CD4-positive, alpha-beta memory T cell (primary cell): ENCODE measurements around the gene PRKAG2. TPM values are rescaled to one million over a fixed set of nuclear protein-coding genes. Genes with fewer than 3 reads are reported as not detected.

ENCODE experiments used
- CTCF ChIA-PET: fragments of 350-600 bp; sonication (Branson Sonifier 250); formaldehyde crosslinking; loops from one replicate; lab custom pipeline; 2021; ENCODE audit warnings: inconsistent platforms; ENCODE audit not compliant: partially characterized antibody; lab: Charles Lee
- POLR2A ChIA-PET: fragments of 350-600 bp; sonication (Branson Sonifier 250); formaldehyde crosslinking; loops from one replicate; lab custom pipeline; 2021; ENCODE audit not compliant: partially characterized antibody; lab: Charles Lee
- DNase-seq, 5 donors: peaks; one replicate each; pipeline versions ENCODE4 v3.0.0 to v3.0.0-alpha.2; 2020 to 2022; ENCODE audit warnings: mixed read lengths in 1 of 5
- H3K27ac ChIP-seq: one replicate; pipeline ENCODE4 v1.7.0; 2013; ENCODE audit warnings: low read depth, low read length
- H3K27me3 ChIP-seq: 2 replicates; pipeline ENCODE4 v1.7.0; 2013; ENCODE audit warnings: mild to moderate bottlenecking, low read length, moderate library complexity; ENCODE audit not compliant: insufficient read depth
- H3K36me3 ChIP-seq: 2 replicates; pipeline ENCODE4 v1.7.0; 2013; ENCODE audit warnings: mild to moderate bottlenecking, low read length, moderate library complexity; ENCODE audit not compliant: insufficient read depth
- H3K4me1 ChIP-seq: 2 replicates; pipeline ENCODE4 v1.7.0; 2013; ENCODE audit warnings: mild to moderate bottlenecking, low read length, moderate library complexity; ENCODE audit not compliant: insufficient read depth
- H3K4me3 ChIP-seq, 2 donors: one replicate each; pipeline ENCODE4 v1.7.0; 2013; ENCODE audit warnings: low read length in 2 of 2, mild to moderate bottlenecking in 1 of 2
- H3K9me3 ChIP-seq, 2 donors: one replicate each; pipeline ENCODE4 v1.7.0; 2013; ENCODE audit warnings: low read length in 2 of 2, control low read depth in 1 of 2; ENCODE audit not compliant: control insufficient read depth in 1 of 2
- H3K27ac Mint-ChIP-seq, 7 donors: one replicate each; pipeline ENCODE4 v1.8.0; 2020 to 2021; ENCODE audit warnings: mixed read lengths in 7 of 7, mild to moderate bottlenecking in 6 of 7, inconsistent platforms in 3 of 7, moderate library complexity in 3 of 7
- H3K27me3 Mint-ChIP-seq, 2 donors: one replicate each; pipeline ENCODE4 v1.8.0; 2020 to 2021; ENCODE audit warnings: mixed read lengths in 2 of 2
- H3K36me3 Mint-ChIP-seq, 2 donors: one replicate each; pipeline ENCODE4 v1.8.0; 2020 to 2021; ENCODE audit warnings: mixed read lengths in 2 of 2, inconsistent platforms in 1 of 2, mild to moderate bottlenecking in 1 of 2
- H3K4me1 Mint-ChIP-seq, 4 donors: one replicate each; pipeline ENCODE4 v1.8.0; 2020 to 2021; ENCODE audit warnings: mixed read lengths in 4 of 4, mild to moderate bottlenecking in 1 of 4
- H3K4me3 Mint-ChIP-seq, 8 donors: one replicate each; pipeline ENCODE4 v1.8.0; 2020 to 2021; ENCODE audit warnings: mixed read lengths in 8 of 8, mild to moderate bottlenecking in 7 of 8, moderate library complexity in 6 of 8, inconsistent platforms in 3 of 8
- H3K9me3 Mint-ChIP-seq, 8 donors: one replicate each; pipeline ENCODE4 v1.8.0; 2020 to 2021; ENCODE audit warnings: mixed read lengths in 8 of 8, mild to moderate bottlenecking in 5 of 8, inconsistent platforms in 3 of 8, moderate library complexity in 1 of 8
- intact Hi-C: fragments of 100-400 bp; cut with micrococcal nuclease; formaldehyde crosslinking; loops from one replicate; pipeline ENCODE4 v1.15.1; 2023
- polyA plus RNA-seq, 2 donors: library from polyadenylated mRNA; unstranded; fragments of 300-500 nt; fragmentation: Illumina TruSeq; gene quantifications; one replicate each; pipeline ENCODE4 v1.2.3, GENCODE V29; 2021
- total RNA-seq, 2 experiments: library from RNA; stranded (reverse); gene quantifications; one replicate each; pipeline ENCODE4 v1.2.3, GENCODE V29; 2021

Gene PRKAG2
- total and polyA plus RNA-seq, 4 experiments from 2014 or later = 27.4 to 61.0 (median 47.4) TPM

DNA sequence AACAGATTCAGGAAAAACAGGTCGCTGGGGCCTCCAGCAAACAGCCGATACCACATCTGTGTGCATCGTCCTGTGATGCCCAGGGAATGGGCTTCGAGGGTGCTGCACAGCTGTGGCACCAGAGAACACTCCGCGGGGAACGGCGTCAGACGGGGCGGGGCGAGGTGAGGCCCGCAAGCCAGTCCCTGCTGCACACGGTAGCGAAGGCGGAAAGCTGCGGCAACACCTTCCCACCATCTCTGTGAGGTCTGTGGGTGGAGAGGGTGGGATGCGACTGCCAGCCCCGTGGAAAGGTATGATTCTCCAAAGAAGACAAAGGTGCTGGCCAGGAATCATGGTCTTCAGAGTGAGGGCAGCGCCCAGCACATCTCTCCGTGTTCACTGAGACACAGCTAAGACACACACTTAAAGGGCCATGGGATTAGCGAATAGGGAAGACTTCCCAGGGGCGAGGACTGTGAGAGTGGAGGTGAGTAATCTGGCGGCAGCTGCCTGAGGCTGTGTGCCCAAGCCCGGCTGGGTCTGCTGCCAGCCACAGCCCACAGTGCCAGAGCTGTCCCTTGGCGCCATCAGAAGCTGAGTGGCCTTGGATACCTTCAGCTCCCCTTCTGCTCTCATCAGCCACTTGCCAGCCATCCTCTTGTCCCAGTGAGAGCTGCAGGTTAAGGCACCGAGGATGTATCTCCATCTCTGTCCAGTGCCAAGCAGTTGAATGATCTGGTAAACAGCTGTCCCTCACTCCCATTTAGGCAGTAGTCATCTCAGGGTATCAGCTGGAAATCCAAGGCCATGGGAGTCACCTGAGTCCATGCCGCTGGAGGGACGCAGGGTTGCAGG, 17.6 kb downstream of the PRKAG2 start:
- POLR2A ChIA-PET = no interaction called here
- no peak overlapping the region for H3K27ac ChIP-seq
- H3K27me3 ChIP-seq = no peaks in the 10 kb centered on the region
- CTCF ChIA-PET = no interaction called here
- H3K36me3 ChIP-seq = no peaks in the 10 kb centered on the region
- intact Hi-C loops = no loop called here
- Mint-ChIP-seq H3K27ac (peak overlapping the region in 1 of 7 donors; percentile 68), H3K4me3 (no peak overlapping the region), H3K36me3 (no peaks in the 10 kb centered on the region), H3K4me1 (peaks cover 9 to 58% (median 24%) of the 10 kb centered on the region in 4 donors), H3K9me3 (no peaks in the 10 kb centered on the region), H3K27me3 (no peaks in the 10 kb centered on the region)
- H3K4me3 ChIP-seq = no peak overlapping the region
- H3K4me1 ChIP-seq = no peaks in the 10 kb centered on the region
- DNase-seq = no peak
- H3K9me3 ChIP-seq = no peaks in the 10 kb centered on the region

DNA sequence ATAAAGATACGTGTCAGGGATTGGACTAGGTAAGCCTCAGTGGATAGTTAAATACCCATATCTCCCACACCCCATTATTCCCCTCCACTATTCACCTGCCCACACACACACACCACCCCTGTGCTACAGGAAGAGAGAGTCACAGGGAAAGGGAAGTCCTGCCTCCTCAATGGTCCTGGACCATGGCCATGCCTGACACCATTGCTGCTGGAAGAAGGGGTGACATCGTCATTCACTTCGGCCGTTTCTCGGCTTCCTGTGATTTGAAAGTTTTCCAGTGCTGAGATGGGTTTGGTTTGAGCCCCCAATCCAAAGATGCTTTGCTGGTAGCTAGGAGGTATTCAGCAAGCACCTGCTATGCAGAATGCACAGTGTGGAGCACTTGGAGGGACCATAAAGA, 18.5 kb downstream of the PRKAG2 start:
- H3K4me3 ChIP-seq = no peak overlapping the region
- Mint-ChIP-seq H3K27ac (no peak overlapping the region), H3K4me3 (no peak overlapping the region), H3K4me1 (peaks cover 12 to 64% (median 30%) of the 10 kb centered on the region in 4 donors), H3K9me3 (no peaks in the 10 kb centered on the region), H3K36me3 (no peaks in the 10 kb centered on the region), H3K27me3 (no peaks in the 10 kb centered on the region)
- POLR2A ChIA-PET = no interaction called here
- DNase-seq = no peak
- H3K9me3 ChIP-seq = no peaks in the 10 kb centered on the region
- H3K4me1 ChIP-seq = no peaks in the 10 kb centered on the region
- intact Hi-C loops = no loop called here
- CTCF ChIA-PET = no interaction called here
- no peaks in the 10 kb centered on the region for H3K27me3 ChIP-seq
- H3K36me3 ChIP-seq = no peaks in the 10 kb centered on the region
- H3K27ac ChIP-seq = no peak overlapping the region

DNA sequence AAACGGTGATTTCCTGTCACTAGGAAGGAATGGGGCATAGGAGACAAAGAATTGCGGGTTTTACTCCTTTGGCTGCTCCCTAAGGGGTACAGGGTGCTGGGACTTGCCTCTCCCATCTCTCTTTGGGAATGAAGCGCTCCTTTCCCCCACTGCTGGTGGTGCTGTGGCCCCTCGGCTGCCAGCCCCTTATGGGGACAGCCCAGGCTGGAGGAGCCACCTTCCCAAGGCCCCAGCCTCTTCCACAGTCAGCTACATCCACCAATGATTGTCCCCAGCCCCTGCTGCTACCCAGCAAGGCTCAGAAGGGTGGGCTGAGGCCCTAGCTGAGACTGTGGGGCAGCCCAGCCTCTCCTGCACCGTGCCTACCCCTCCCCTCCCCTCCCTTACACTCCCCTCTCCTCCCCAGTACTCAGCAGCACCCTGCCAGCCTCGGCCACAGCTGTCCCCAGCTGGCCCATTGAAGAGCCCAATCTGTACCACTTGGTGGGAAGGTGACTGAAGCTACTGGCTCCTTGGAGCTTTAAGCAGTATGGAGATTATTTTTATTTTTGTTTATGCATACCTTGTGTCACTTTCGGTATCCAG, 19.0 kb downstream of the PRKAG2 start:
- no peaks in the 10 kb centered on the region for H3K36me3 Mint-ChIP-seq
- intact Hi-C loops = no loop called here
- Histone ChIP-seq H3K4me1 (no peaks in the 10 kb centered on the region), H3K36me3 (no peaks in the 10 kb centered on the region), H3K27ac (no peak overlapping the region), H3K4me3 (no peak overlapping the region), H3K9me3 (no peaks in the 10 kb centered on the region), H3K27me3 (no peaks in the 10 kb centered on the region)
- H3K4me3 Mint-ChIP-seq = peak overlapping the region in 1 of 8 donors; percentile 20
- H3K4me1 Mint-ChIP-seq = peaks cover 13 to 65% (median 32%) of the 10 kb centered on the region in 4 donors
- CTCF ChIA-PET = no interaction called here
- no peaks in the 10 kb centered on the region for H3K9me3 Mint-ChIP-seq
- POLR2A ChIA-PET = no interaction called here
- DNase-seq = no peak
- H3K27ac Mint-ChIP-seq = no peak overlapping the region
- H3K27me3 Mint-ChIP-seq = no peaks in the 10 kb centered on the region

DNA sequence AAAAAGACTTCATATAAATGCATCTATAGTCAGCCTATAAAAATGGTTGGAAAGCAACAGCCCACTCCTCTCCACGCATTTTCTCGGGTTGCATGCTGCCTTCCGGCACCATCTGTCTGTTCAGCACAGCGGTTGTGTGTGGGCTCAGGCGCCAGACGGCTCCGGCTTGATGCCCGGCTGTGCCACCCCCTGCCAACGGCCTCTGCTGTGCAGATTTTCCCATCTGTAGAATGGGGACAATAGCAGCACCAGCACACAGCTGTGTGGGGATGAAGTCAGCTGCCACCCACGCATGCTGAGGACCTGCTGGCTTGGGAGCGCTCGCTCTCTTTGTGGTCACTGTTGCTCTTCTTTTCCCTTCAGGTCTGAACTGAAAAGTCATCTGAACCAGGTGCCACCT, 19.5 kb downstream of the PRKAG2 start:
- H3K27ac ChIP-seq = no peak overlapping the region
- H3K9me3 ChIP-seq = no peaks in the 10 kb centered on the region
- peak overlapping the region in 1 of 8 donors; percentile 20 for H3K4me3 Mint-ChIP-seq
- peak overlapping the region in 1 of 7 donors; percentile 49 for H3K27ac Mint-ChIP-seq
- intact Hi-C loops = no loop called here
- H3K27me3 ChIP-seq = no peaks in the 10 kb centered on the region
- no peaks in the 10 kb centered on the region for H3K27me3 Mint-ChIP-seq
- DNase-seq = no peak
- no peaks in the 10 kb centered on the region for H3K36me3 ChIP-seq
- H3K9me3 Mint-ChIP-seq = no peaks in the 10 kb centered on the region
- H3K36me3 Mint-ChIP-seq = no peaks in the 10 kb centered on the region
- H3K4me1 Mint-ChIP-seq = peaks cover 15 to 68% (median 37%) of the 10 kb centered on the region in 4 donors
- CTCF ChIA-PET = no interaction called here
- POLR2A ChIA-PET = no interaction called here
- H3K4me1 ChIP-seq = peaks cover 2% of the 10 kb centered on the region
- no peak overlapping the region for H3K4me3 ChIP-seq

DNA sequence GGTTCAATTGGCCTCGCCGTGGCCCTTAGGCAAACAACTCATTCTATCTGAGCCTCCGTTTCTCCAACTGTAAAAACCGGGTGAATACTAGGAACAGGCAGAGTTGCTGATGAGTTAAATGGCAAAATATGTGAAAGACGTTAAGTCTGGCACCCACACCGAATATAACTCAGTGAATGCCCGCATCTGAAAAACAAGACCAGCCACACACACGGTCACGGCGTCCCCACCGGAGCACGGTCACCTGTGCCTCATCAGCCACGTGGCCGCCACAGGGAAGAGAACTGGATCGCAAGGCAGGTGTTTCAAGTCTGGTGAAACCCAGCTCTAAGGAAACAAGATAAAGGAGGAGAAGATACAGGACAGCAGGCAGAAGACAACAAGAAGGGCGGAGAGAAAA, 20.4 kb downstream of the PRKAG2 start:
- Histone ChIP-seq H3K27ac (no peak overlapping the region), H3K9me3 (no peaks in the 10 kb centered on the region), H3K4me1 (peaks cover 9% of the 10 kb centered on the region), H3K4me3 (no peak overlapping the region), H3K36me3 (no peaks in the 10 kb centered on the region), H3K27me3 (no peaks in the 10 kb centered on the region)
- no peaks in the 10 kb centered on the region for H3K27me3 Mint-ChIP-seq
- peak overlapping the region in 1 of 7 donors; percentile 59 for H3K27ac Mint-ChIP-seq
- no peaks in the 10 kb centered on the region for H3K9me3 Mint-ChIP-seq
- ChIA-PET CTCF (interaction anchor here (0.7 kb wide), 2 partner anchors 12 to 78 kb away, joined by 3 read pairs; no protein-coding TSS in a partner anchor), POLR2A (no interaction called here)
- H3K4me1 Mint-ChIP-seq = peaks cover 18 to 68% (median 39%) of the 10 kb centered on the region in 4 donors
- intact Hi-C loops = no loop called here
- no peaks in the 10 kb centered on the region for H3K36me3 Mint-ChIP-seq
- DNase-seq = no peak
- no peak overlapping the region for H3K4me3 Mint-ChIP-seq

DNA sequence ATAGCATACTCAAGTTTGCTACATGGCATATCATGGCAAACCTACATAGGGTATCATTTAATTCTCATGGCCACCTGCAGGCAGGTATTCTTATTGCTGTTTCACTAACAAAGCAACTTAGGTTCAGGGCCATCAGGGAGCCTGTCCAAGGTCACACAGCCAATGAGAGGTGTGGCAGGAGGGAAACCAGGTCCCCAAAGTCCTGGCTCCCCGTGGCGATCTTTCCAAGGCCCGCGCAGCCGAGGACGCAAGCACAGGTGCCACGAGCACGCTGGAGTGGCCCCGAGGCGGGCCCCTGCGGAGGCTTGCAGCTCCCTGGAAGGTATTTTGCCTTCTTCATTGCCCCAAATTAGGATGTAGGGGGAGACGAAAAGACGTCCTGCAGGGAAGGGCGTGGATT, 20.8 kb downstream of the PRKAG2 start:
- CTCF ChIA-PET = no interaction called here
- no peaks in the 10 kb centered on the region for H3K9me3 Mint-ChIP-seq
- no peaks in the 10 kb centered on the region for H3K27me3 ChIP-seq
- no peaks in the 10 kb centered on the region for H3K27me3 Mint-ChIP-seq
- no peaks in the 10 kb centered on the region for H3K36me3 Mint-ChIP-seq
- POLR2A ChIA-PET = no interaction called here
- no peak overlapping the region for H3K27ac ChIP-seq
- no peak overlapping the region for H3K27ac Mint-ChIP-seq
- DNase-seq = no peak
- intact Hi-C loops = no loop called here
- no peaks in the 10 kb centered on the region for H3K36me3 ChIP-seq
- H3K4me3 ChIP-seq = no peak overlapping the region
- peaks cover 14% of the 10 kb centered on the region for H3K4me1 ChIP-seq
- no peaks in the 10 kb centered on the region for H3K9me3 ChIP-seq
- H3K4me3 Mint-ChIP-seq = no peak overlapping the region
- peaks cover 18 to 70% (median 40%) of the 10 kb centered on the region in 4 donors for H3K4me1 Mint-ChIP-seq

DNA sequence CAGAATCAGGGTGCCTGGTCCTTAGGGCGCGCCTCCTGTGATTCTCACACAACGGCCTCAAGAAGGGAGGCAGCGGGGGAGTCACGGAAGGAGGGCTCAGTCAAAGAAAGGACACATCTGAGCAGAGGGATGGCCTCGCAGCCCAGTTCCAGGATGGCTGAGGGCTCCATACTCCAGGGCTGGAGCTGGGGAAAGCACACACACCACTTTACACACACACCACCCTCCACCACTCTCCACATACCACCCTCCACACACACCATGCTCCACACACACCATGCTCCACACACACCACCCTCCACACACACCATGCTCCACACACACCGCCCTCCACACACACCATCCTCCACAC, 22.2 kb downstream of the PRKAG2 start:
- Histone ChIP-seq H3K36me3 (no peaks in the 10 kb centered on the region), H3K4me3 (no peak overlapping the region), H3K27ac (no peak overlapping the region), H3K4me1 (peaks cover 19% of the 10 kb centered on the region), H3K27me3 (no peaks in the 10 kb centered on the region), H3K9me3 (no peaks in the 10 kb centered on the region)
- H3K4me1 Mint-ChIP-seq = peaks cover 20 to 68% (median 42%) of the 10 kb centered on the region in 4 donors
- H3K36me3 Mint-ChIP-seq = peaks cover 0 to 3% of the 10 kb centered on the region in 2 donors
- no peak overlapping the region for H3K4me3 Mint-ChIP-seq
- H3K27me3 Mint-ChIP-seq = no peaks in the 10 kb centered on the region
- intact Hi-C loops = no loop called here
- DNase-seq = no peak
- H3K27ac Mint-ChIP-seq = no peak overlapping the region
- ChIA-PET POLR2A (no interaction called here), CTCF (no interaction called here)
- H3K9me3 Mint-ChIP-seq = no peaks in the 10 kb centered on the region
